HTR-8/SVneo (cell line): ENCODE measurements around the gene ZNF316.
A peak's percentile ranks its signal among the peaks of the same experiment; 100 is the strongest.

Source experiments
- DNase-seq: peaks from one replicate; pipeline ENCODE4 v3.0.0; 2011; ENCODE audit warnings: low spot score, mixed read lengths; ENCODE audit not compliant: insufficient read length
- FAIRE-seq: peaks from 2 replicates; lab custom pipeline; 2011; peaks lifted over from hg19 to GRCh38; lab: Jason Lieb, UNC

The ZNF316 gene

DNA sequence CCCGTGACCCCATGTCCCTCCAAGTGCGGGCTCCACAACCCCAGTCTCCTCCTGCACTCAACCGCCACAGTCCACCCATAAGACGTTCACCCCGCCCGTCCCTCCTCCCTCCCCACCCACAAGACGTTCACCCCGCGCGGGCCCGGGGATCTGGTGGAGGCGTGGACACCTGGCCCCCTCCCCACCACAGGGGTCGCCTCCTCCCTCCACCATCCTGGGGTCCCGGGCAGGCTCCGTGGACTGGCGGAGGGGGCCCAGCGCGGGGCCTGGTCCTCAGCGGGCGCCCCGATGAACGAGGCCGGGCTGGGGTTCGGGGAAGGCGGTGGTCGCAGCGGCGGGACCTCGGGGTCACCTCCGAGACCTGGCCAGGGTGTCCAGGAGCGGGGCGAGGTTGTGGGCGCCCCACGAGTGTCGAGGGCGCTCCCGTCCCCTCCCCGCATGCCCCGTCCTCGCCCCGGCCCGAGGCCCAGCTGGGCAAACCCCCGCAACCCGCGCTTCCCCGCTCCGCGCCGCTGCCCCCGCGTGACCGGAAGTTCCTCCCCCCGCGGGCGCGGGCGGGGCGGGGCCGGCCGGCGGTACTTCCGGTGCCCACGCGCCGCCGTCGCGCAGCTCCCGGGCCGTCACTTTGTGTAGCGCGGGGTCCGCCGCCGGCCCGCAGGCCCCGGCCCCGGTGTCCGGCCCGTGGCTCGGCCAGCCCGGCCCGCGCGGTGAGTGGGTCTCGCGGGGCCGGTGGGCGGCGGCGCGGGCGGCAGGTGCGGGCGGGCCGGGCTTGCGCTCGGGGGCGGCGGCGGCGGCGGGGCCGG is at the start of gene ZNF316:
TSS of gene ZNF316 (plus strand) at position 578 of the 803 bp plus-strand sequence. CDS start 5,092 bp downstream, outside the sequence.
- peak; percentile 85 for FAIRE-seq

DNA sequence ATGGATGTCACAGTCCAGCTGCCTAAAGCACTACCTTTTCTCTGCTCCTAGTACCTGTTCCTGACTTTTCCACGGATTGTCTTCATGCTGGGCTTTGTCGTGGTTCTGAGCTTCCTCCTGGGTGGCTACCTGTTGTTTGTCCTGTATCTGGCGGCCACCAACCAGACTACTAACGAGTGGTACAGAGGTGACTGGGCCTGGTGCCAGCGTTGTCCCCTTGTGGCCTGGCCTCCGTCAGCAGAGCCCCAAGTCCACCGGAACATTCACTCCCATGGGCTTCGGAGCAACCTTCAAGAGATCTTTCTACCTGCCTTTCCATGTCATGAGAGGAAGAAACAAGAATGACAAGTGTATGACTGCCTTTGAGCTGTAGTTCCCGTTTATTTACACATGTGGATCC is 48.6 kb upstream of the ZNF316 start:
- no peak for DNase-seq
- FAIRE-seq, result no peak

More for the DNA sequence above, at the start of gene ZNF316:
- DNase-seq, result peak; percentile 86

- FAIRE-seq (no peak), DNase-seq (no peak)
Measured at GRCh38 chr7:6589151-6589828, 47.8 kb upstream of the ZNF316 start.

- FAIRE-seq (peak; percentile 86), DNase-seq (peak; percentile 91)
Measured at GRCh38 chr7:6589829-6590644, 47.1 kb upstream of the ZNF316 start, which contains the start of gene INTS15. TSS of gene INTS15 (plus strand) at chr7:6590021. CDS start at chr7:6590284, 263 bp downstream.

DNA sequence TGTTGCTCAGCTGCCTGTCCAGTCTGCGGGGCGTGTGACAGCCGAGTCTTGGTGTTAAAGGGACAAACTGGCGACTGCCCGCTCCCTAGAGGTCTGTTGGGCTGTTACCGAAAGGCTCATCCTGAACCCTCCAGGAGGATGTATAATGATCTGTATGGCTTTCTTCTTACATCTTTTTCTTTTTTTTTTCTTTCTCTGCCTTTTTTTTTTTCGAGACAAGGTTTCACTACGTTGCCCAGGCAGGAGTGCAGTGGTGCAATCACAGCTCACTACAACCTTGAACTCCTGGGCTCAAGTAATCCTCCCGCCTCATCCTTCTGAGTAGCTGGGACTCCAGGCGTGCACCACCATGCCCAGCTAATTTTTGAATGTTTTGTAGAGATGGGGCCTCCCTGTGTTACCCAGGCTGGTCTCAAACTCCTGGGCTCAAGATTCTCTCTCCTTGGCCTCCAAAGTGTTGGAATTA is 46.4 kb upstream of the ZNF316 start:
- FAIRE-seq (no peak), DNase-seq (peak; percentile 74)

DNA sequence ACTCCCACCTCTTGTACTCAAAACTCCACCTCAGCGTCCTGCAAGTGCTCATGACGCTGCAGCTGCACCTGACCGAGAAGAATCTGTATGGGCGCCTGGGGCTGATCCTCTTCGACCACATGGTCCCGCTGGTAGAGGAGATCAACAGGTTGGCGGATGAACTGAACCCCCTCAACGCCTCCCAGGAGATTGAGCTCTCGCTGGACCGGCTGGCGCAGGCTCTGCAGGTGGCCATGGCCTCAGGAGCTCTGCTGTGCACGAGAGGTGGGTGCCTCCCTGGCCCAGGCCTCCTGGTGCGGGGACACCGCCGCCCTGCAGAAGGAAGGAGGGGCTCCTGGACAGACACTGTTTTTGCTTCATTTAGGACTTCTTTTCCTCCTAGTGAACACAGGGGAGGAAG is 37.0 kb upstream of the ZNF316 start:
- DNase-seq, result no peak
- no peak for FAIRE-seq

DNA sequence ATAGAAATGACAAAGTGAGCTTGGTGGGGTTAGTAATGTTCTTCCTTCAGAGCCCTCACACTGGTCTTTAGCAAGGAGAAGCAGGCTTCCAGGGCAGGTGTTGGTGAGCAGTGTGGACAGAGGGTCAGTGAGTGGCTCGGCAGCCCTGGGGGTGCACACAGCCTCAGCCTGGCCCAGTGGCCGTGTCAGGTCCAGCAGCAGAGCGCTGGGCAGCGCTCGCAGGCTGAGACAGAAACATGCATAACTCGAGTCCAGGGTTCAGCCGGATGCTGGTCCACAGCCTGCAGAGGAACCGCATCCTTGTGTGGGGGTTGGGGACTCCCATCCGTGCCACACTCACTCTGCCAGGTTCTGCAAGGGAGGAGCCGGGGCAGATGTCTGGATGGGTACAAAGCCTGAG is 32.7 kb upstream of the ZNF316 start:
- FAIRE-seq, result no peak

DNA sequence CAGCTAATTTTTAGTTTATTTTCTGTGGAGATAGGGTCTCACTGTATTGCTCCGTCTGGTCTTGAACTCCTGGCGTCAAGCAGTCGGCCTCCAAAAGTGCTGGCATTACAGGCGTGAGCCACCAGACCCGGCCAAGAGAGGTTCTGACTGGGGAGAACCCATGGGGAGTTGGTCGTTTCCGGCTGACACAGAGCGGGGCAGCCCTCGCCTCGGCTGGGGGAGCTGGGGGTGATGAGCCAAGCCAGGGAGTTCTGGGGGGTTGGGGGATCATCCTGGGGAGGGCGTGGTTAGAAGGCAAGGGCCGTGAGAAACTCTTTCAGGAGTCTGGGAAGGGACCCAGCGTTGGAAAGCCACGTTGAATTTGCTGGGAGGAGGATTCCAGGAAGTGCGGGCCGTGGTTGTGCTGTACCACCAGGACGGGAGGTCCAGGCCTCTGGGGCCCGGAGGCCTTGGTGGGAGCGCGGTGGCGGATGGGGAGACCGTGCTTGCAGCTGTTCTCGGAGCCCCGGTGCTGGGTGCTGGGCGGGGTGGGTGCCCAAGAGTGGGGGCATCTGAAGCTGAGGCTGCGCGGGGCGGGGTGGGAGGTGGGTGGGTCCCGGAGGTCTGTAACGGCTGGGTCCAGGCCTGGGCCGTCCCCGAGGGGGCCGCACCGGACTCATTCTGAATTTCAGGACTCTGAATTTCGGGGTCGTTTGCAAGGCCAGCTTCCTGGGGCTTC is 30.1 kb upstream of the ZNF316 start:
- no peak for DNase-seq
- no peak for FAIRE-seq

More for the DNA sequence above, 32.7 kb upstream of the ZNF316 start:
- no peak for DNase-seq

GRCh38 chr7:6607651-6608051 is 29.5 kb upstream of the ZNF316 start:
- FAIRE-seq (no peak), DNase-seq (no peak)

DNA sequence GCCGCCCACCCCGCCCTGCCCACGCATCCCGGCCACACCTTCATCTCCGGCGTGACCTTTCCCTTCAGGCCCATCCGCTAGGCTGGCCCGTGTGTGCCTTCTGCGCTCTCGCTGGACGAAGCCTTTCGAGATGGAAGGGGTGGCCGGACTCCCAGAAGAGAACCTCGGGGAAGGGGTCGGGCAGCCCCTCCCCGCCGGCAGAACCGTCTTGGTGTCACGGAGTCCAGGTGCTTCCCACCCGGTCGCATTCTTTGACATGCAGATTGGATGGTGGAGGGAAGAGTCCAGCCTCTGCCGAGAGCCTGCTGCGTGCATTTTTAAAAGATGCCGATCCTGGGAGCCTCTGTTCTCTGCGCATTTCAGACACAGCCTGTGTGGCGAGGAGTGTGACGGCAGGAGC is 29.0 kb upstream of the ZNF316 start:
- DNase-seq (no peak), FAIRE-seq (no peak)

- DNase-seq (no peak), FAIRE-seq (no peak)
Measured at GRCh38 chr7:6608794-6609193, 28.3 kb upstream of the ZNF316 start.

DNA sequence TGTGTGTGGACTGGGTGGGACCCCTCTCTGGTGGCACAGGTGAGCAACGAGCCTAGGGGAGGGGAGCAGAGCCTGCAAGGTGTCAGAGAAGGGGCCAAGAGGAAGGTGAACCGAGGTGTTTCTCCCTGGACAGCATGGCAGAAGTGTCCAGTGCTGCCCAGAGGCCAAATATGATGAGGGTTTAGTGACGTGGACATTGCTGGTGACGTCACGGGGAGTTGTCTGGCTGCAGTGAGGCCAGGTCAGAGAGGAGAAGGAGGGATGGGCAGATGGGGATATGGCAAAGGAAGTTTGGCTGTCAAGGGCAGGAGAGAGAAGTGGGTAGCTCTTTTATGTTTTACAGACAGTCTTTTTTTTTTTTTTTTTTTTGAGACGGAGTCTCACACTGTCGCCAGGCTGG is 24.3 kb upstream of the ZNF316 start:
- DNase-seq (no peak), FAIRE-seq (no peak)

GRCh38 chr7:6613706-6614105 is 23.4 kb upstream of the ZNF316 start:
- FAIRE-seq, result peak; percentile 40
- DNase-seq, result no peak

GRCh38 chr7:6614953-6615722 is 22.0 kb upstream of the ZNF316 start, which contains the start of gene ZNF853:
TSS of gene ZNF853 (plus strand) at chr7:6615610. CDS start at chr7:6616175, 565 bp downstream.
- DNase-seq (no peak), FAIRE-seq (peak; percentile 83)

- DNase-seq (no peak), FAIRE-seq (peak; percentile 81)
Measured at GRCh38 chr7:6615723-6616555, 21.2 kb upstream of the ZNF316 start.

GRCh38 chr7:6616854-6617643 is 20.1 kb upstream of the ZNF316 start:
- no peak for DNase-seq
- no peak for FAIRE-seq

DNA sequence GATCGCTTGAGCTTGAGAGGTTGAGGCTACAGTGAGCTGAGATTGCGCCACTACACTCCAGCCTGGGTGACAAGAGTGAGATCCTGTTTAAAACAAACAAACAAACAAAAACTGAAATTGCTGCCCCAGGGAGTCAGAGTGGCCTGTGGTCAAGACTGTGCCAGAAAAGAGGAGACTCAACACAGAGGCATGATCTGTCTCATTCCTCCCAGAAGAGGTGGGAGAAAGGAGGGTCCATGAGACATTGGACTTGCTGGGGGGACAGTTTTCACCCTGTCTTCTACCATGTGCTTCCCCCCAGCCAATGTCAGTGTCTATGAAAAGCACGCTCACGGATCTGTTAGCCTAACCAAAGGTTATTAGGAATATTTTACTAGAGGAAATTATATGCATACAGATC is 18.5 kb upstream of the ZNF316 start:
- FAIRE-seq (no peak), DNase-seq (no peak)
